ENCODE measurements around the gene APBB2.

GRCh38 chr4:40838742-40839141 lies 375.6 kb downstream of the APBB2 start:
- TF ChIP-seq TCF4 (CRISPR knock-in tag; IDR thresholded peaks at IDR 0.05; ENCODE audit: borderline replicate concordance) = no peak
- TF ChIP-seq PPARA (CRISPR knock-in tag; IDR thresholded peaks at IDR 0.05; ENCODE audit: borderline replicate concordance) = no peak
- no peak for TF ChIP-seq BACH2 (CRISPR knock-in tag; IDR thresholded peaks at IDR 0.05; ENCODE audit: borderline replicate concordance)
- no peak for TF ChIP-seq ZNF70 (CRISPR knock-in tag; IDR thresholded peaks at IDR 0.05)
- TF ChIP-seq PATZ1 (CRISPR knock-in tag; IDR thresholded peaks at IDR 0.05; ENCODE audit: borderline replicate concordance) = no peak
- TF ChIP-seq ZC3H10 (CRISPR knock-in tag; IDR thresholded peaks at IDR 0.05) = no peak
- no peak for TF ChIP-seq RARB (CRISPR knock-in tag; IDR thresholded peaks at IDR 0.05)
- TF ChIP-seq ARNTL (CRISPR knock-in tag; IDR thresholded peaks at IDR 0.05; ENCODE audit: borderline replicate concordance, low read depth) = no peak
- TF ChIP-seq, protein P1, sequence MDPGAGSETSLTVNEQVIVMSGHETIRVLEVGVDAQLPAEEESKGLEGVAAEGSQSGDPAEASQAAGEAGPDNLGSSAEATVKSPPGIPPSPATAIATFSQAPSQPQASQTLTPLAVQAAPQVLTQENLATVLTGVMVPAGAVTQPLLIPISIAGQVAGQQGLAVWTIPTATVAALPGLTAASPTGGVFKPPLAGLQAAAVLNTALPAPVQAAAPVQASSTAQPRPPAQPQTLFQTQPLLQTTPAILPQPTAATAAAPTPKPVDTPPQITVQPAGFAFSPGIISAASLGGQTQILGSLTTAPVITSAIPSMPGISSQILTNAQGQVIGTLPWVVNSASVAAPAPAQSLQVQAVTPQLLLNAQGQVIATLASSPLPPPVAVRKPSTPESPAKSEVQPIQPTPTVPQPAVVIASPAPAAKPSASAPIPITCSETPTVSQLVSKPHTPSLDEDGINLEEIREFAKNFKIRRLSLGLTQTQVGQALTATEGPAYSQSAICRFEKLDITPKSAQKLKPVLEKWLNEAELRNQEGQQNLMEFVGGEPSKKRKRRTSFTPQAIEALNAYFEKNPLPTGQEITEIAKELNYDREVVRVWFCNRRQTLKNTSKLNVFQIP (CRISPR knock-in tag; IDR thresholded peaks at IDR 0.05; ENCODE audit: borderline replicate concordance, low read depth) = no peak
- no peak for TF ChIP-seq GLIS3 (CRISPR knock-in tag; IDR thresholded peaks at IDR 0.05)
- TF ChIP-seq ISL1 (CRISPR knock-in tag; IDR thresholded peaks at IDR 0.05) = no peak
- no peak for TF ChIP-seq ESRRG (CRISPR knock-in tag; IDR thresholded peaks at IDR 0.05)

Measured in SK-N-SH treated with all-trans-retinoic acid at 6 μM for 48 hours (cell line).